ENCODE measurements around the gene NFIA. TPM values are rescaled to one million over a fixed set of nuclear protein-coding genes. Genes with fewer than 3 reads are reported as not detected.

Gene NFIA
- total and polyA plus RNA-seq, 12 donors, result 11.2 to 117 (median 92.5) TPM

DNA sequence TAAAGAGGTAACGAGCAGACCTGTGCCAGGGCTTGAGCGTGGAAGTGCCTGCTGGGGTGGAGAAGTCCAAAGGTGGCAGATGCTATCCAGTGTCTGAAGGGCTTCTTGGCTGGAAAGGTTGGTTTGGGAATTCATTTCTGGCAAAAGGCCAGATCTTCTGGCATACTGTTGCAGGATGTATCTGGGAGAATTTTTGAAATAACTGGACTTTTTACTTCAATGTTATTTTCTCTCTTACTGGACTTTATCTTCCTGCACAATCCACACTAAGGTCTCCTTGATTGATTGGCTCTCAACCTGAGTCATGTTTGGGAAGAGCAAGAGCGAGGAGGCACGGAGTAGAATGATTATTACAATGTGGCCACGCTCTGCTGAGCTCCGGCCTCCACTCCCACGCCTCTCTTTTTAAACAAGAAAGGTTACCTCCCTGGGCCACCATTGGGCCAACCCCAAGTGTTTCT lies 364.2 kb downstream of the NFIA start:
- peak overlapping the region in 9 of 10 donors; percentile 36 to 91 (median 83) for H3K27ac ChIP-seq
- intact Hi-C loops (cut with DNase I), result loop anchor here in 5 of 10 donors (5.0 to 10.0 kb wide), 4 partner anchors 94 to 462 kb away; no protein-coding TSS in a partner anchor
- 76 to 86% methylated on average over 7 of the region's 7 CpGs for WGBS, 2 donors

DNA sequence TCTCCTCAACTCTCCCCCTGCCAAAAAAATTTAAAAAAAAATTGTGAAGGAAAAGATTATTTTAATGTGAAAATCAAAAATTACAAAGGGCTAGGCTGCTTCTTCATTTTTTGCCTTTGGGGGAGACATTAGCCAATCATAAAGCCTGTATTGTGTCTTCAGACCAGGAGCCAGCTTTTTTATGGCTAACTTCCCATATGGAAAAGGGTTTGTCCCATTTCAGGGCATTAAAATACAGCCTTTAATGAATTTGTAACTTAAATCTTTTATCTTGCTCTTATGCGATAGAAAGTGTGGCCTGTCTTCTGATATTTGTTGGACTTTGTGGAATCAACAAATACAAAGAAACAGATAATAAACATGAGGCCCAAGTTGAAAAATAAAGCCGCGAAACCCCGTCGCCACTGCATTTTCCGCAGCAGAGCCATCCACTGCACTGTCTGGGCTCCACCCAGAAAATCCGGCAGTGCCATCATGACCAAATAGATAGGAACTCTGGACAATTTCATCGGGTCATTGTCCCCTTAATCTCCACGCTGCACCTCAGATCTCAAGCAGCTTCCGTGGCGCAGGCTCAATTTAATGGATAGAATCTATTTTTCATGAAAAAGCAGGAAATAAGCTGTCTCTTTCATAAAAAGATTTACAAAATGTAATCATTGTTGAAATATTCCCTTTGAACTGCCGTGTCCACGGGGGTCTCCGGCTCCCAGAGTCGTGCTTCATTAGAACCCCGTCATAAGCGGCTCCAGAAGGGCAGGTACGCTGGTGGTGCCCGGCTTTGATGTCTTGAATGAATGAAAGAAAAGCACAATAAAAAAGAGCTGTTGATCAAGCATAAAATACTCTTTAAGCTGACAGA lies 365.0 kb downstream of the NFIA start:
- Histone ChIP-seq H3K9me3 (no peaks in the 10 kb centered on the region), H3K4me1 (peaks cover 26 to 100% (median 96%) of the 10 kb centered on the region in 9 donors), H3K36me3 (no peaks in the 10 kb centered on the region), H3K27ac (peak overlapping the region; percentile 0 to 91 (median 83)), H3K4me3 (no peak overlapping the region), H3K27me3 (no peaks in the 10 kb centered on the region)
- TF ChIP-seq, protein P1, sequence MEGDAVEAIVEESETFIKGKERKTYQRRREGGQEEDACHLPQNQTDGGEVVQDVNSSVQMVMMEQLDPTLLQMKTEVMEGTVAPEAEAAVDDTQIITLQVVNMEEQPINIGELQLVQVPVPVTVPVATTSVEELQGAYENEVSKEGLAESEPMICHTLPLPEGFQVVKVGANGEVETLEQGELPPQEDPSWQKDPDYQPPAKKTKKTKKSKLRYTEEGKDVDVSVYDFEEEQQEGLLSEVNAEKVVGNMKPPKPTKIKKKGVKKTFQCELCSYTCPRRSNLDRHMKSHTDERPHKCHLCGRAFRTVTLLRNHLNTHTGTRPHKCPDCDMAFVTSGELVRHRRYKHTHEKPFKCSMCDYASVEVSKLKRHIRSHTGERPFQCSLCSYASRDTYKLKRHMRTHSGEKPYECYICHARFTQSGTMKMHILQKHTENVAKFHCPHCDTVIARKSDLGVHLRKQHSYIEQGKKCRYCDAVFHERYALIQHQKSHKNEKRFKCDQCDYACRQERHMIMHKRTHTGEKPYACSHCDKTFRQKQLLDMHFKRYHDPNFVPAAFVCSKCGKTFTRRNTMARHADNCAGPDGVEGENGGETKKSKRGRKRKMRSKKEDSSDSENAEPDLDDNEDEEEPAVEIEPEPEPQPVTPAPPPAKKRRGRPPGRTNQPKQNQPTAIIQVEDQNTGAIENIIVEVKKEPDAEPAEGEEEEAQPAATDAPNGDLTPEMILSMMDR (IDR thresholded peaks at IDR 0.05), result no peak
- 89 to 95% methylated on average over 19 of the region's 19 CpGs for WGBS, 2 donors
- no peak for DNase-seq
- intact Hi-C loops (cut with DNase I), result loop anchor here in 5 of 10 donors (5.0 to 10.0 kb wide), 4 partner anchors 95 to 463 kb away; no protein-coding TSS in a partner anchor
- no peak for ATAC-seq

More for the DNA sequence above, 364.2 kb downstream of the NFIA start:
- TF ChIP-seq, protein P1 (IDR thresholded peaks at IDR 0.05), result no peak
- H3K4me3 ChIP-seq, result no peak overlapping the region
- DNase-seq (no peak), ATAC-seq (no peak)
- H3K9me3 ChIP-seq, result no peaks in the 10 kb centered on the region
- H3K4me1 ChIP-seq, result peaks cover 22 to 100% (median 96%) of the 10 kb centered on the region in 9 donors
- H3K36me3 ChIP-seq, result no peaks in the 10 kb centered on the region
- H3K27me3 ChIP-seq, result no peaks in the 10 kb centered on the region

DNA sequence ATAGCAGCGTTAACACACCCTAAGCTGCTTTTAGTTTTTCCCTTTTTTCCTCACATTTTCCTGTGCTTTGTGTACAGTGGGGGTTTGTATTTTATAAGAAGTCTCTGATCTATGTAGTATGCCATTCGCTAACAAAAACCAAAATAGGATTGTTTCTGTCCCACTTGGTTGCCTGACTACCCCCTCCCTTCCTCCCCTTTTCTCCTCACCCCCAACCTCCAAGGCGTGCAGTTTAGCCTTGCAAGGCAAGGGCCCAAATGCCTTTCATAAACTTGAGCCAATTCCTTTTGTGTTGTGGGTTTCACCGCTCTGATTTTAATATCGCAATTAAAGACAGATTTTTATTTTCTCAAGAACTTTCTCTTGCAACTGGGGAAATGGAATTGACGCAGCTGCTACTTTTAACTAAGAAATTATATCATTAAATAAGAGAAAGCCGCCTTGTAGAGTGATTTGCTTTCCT lies 365.6 kb downstream of the NFIA start:
- WGBS, 2 donors, result 82 to 86% methylated on average over 7 of the region's 7 CpGs
- peak in 1 of 8 donors; percentile 8 for ATAC-seq
- Histone ChIP-seq H3K36me3 (no peaks in the 10 kb centered on the region), H3K27me3 (no peaks in the 10 kb centered on the region), H3K4me1 (peaks cover 33 to 100% (median 96%) of the 10 kb centered on the region in 9 donors), H3K4me3 (peak overlapping the region in 1 of 10 donors; percentile 2), H3K9me3 (no peaks in the 10 kb centered on the region), H3K27ac (peak overlapping the region; percentile 47 to 91 (median 83))
- intact Hi-C loops (cut with DNase I), result loop anchor here in 5 of 10 donors (5.0 to 10.0 kb wide), 4 partner anchors 96 to 463 kb away; no protein-coding TSS in a partner anchor
- no peak for DNase-seq
- TF ChIP-seq, protein P1 (IDR thresholded peaks at IDR 0.05), result no peak

GRCh38 chr1:61448914-61449313 lies 366.6 kb downstream of the NFIA start:
- TF ChIP-seq, protein P1 (IDR thresholded peaks at IDR 0.05), result no peak
- WGBS, 2 donors, result 52 to 66% methylated on average over 9 of the region's 9 CpGs
- Histone ChIP-seq H3K4me1 (peaks cover 33 to 100% (median 96%) of the 10 kb centered on the region in 9 donors), H3K9me3 (no peaks in the 10 kb centered on the region), H3K27me3 (no peaks in the 10 kb centered on the region), H3K27ac (peak overlapping the region; percentile 48 to 91 (median 83)), H3K4me3 (no peak overlapping the region), H3K36me3 (no peaks in the 10 kb centered on the region)
- ATAC-seq, result peak; percentile 40 to 74 (median 56)
- peak; percentile 73 to 86 for DNase-seq
- intact Hi-C loops (cut with DNase I), result loop anchor here in 5 of 10 donors (5.0 to 10.0 kb wide), 4 partner anchors 97 to 464 kb away; no protein-coding TSS in a partner anchor
